HepG2 (cell line): ENCODE results near the gene PDE4D. TPM values are rescaled to one million over a fixed set of nuclear protein-coding genes. Genes with fewer than 3 reads are reported as not detected.

Experiments used
- ATAC-seq: fragments of 200-7000 bp; cut with Tn5 transposase; 3 replicates; pipeline ENCODE4 v1.9.1; 2020; ENCODE audit warnings: mild to moderate bottlenecking, moderate library complexity
- BruUV-seq: library from RNA; stranded (reverse); fragments of 400-500 nt; replicated peaks from 2 replicates; lab custom pipeline; 2021; lab: Mats Ljungman, UMichigan
- CTCF ChIA-PET: fragments of 300-600 bp; formaldehyde crosslinking; extraction: SDS; loops from one replicate; lab custom pipeline; 2021; ENCODE audit warnings: low total read pairs, inconsistent platforms, low intra/inter-chr PET ratio; lab: Yijun Ruan, JAX
- POLR2A ChIA-PET: fragments of 350-600 bp; sonication (Branson Sonifier 250); formaldehyde crosslinking; loops from one replicate; lab custom pipeline; 2020; ENCODE audit warnings: antibody characterized with exemption, inconsistent platforms; lab: Yijun Ruan, JAX
- DNase-seq: peaks from one replicate; pipeline ENCODE4 v3.0.0-alpha.2; 2015; ENCODE audit warnings: low spot score
- FAIRE-seq: peaks from 3 replicates; lab custom pipeline; 2011; peaks lifted over from hg19 to GRCh38; lab: Jason Lieb, UNC
- H2AFZ ChIP-seq: one replicate; pipeline ENCODE4 v1.6.1; 2011; ENCODE audit warnings: low read length, inconsistent platforms
- H3K27ac ChIP-seq: fragments of 300-600 bp; 3 replicates; pipeline ENCODE4 v1.8.0; 2011; ENCODE audit warnings: mixed run types, mild to moderate bottlenecking, mixed read lengths, low read length, inconsistent platforms; ENCODE audit not compliant: insufficient read depth; ENCODE audit errors: extremely low read length
- H3K27me3 ChIP-seq, 2 experiments: fragments of 200-600 bp in 1 of 2; 2 replicates in 1 of 2; 3 replicates in 1 of 2; pipeline versions ENCODE4 v1.6.0 to v1.8.0; 2011; ENCODE audit warnings: low read length in 2 of 2, mild to moderate bottlenecking in 2 of 2, moderate library complexity in 2 of 2, inconsistent platforms in 1 of 2; ENCODE audit not compliant: insufficient read depth in 2 of 2, control insufficient read depth in 1 of 2
- H3K36me3 ChIP-seq, 2 experiments: fragments of 200-600 bp in 1 of 2; replicated peaks in 1 of 2; 2 replicates in 1 of 2; 3 replicates in 1 of 2; pipeline versions ENCODE4 v1.5.1 to v1.8.0; 2011; ENCODE audit warnings: low read length in 2 of 2, inconsistent platforms in 1 of 2; ENCODE audit not compliant: insufficient read depth in 2 of 2, control insufficient read depth in 1 of 2
- H3K4me1 ChIP-seq: 2 replicates; pipeline ENCODE4 v1.5.1; 2012; ENCODE audit warnings: low read length, inconsistent platforms; ENCODE audit not compliant: insufficient read depth
- H3K4me2 ChIP-seq: 2 replicates; pipeline ENCODE4 v1.6.0; 2011; ENCODE audit warnings: low read depth, low read length, inconsistent platforms
- H3K4me3 ChIP-seq, 3 experiments: fragments of 200-600 bp in 1 of 3; sonication (generic), shearing (Covaris generic) in 1 of 3; replicated peaks in 1 of 3; 2 replicates each; pipeline ENCODE4 v1.5.1; 2011 to 2016; ENCODE audit warnings: low read length in 3 of 3, inconsistent platforms in 2 of 3, low read depth in 2 of 3, mild to moderate bottlenecking in 2 of 3, control low read depth in 1 of 3, mixed read lengths in 1 of 3; ENCODE audit not compliant: insufficient read depth in 1 of 3
- H3K79me2 ChIP-seq: one replicate; pipeline ENCODE4 v1.6.1; 2011; ENCODE audit warnings: low read length, inconsistent platforms; ENCODE audit not compliant: insufficient read depth
- H3K9ac ChIP-seq: 2 replicates; pipeline ENCODE4 v1.6.0; 2011; ENCODE audit warnings: mild to moderate bottlenecking, low read depth, low read length, inconsistent platforms; ENCODE audit not compliant: insufficient read depth
- H3K9me3 ChIP-seq: 2 replicates; pipeline ENCODE4 v1.5.1; 2012; ENCODE audit warnings: mild to moderate bottlenecking, low read length
- H4K20me1 ChIP-seq: 2 replicates; pipeline ENCODE4 v1.6.0; 2011; ENCODE audit warnings: inconsistent platforms, mild to moderate bottlenecking, low read length, moderate library complexity; ENCODE audit not compliant: insufficient read depth
- DDIT3 ChIP-seq: sonication (generic); formaldehyde crosslinking; IDR thresholded peaks from 2 replicates; pipeline ENCODE4 v1.4.0; 2020; ENCODE audit warnings: mild to moderate bottlenecking, missing genetic modification reagents
- GATA4 ChIP-seq: sonication (generic); IDR thresholded peaks from 2 replicates; pipeline ENCODE4 v1.6.1; 2016; ENCODE audit warnings: antibody characterized with exemption, low read depth, borderline replicate concordance
- JARID2 ChIP-seq: sonication (generic); formaldehyde crosslinking; IDR thresholded peaks from 2 replicates; pipeline ENCODE4 v1.8.1; 2023; ENCODE audit warnings: missing genetic modification reagents, inconsistent platforms; ENCODE audit not compliant: insufficient replicate concordance
- JUNB ChIP-seq: sonication (generic); formaldehyde crosslinking; IDR thresholded peaks from 2 replicates; pipeline ENCODE4 v1.8.0; 2022; ENCODE audit warnings: missing genetic modification reagents, mild to moderate bottlenecking, borderline replicate concordance
- MIER2 ChIP-seq: IDR thresholded peaks from 2 replicates; pipeline ENCODE4 v1.6.1; 2016; ENCODE audit warnings: missing biosample characterization, missing genetic modification reagents
- MTA1 ChIP-seq: sonication (generic); formaldehyde crosslinking; IDR thresholded peaks from 2 replicates; pipeline ENCODE4 v1.4.0; 2020; ENCODE audit warnings: missing genetic modification reagents, mild to moderate bottlenecking, borderline replicate concordance
- NFIB ChIP-seq: sonication (generic); formaldehyde crosslinking; IDR thresholded peaks from 2 replicates; pipeline ENCODE4 v1.9.0; 2021; ENCODE audit warnings: missing genetic modification reagents, mild to moderate bottlenecking, borderline replicate concordance
- SOX13 ChIP-seq, 3 experiments: fragments of 450-650 bp in 1 of 3; sonication (generic) in 1 of 3; formaldehyde crosslinking in 1 of 3; IDR thresholded peaks in 2 of 3; conservative IDR thresholded peaks in 1 of 3; 2 replicates each; pipeline versions ENCODE4 v1.5.0 to v1.6.1; 2016 to 2020; ENCODE audit warnings: antibody characterized with exemption in 1 of 3, mild to moderate bottlenecking in 1 of 3, missing compliant biosample characterization in 1 of 3, missing genetic modification reagents in 1 of 3, moderate library complexity in 1 of 3
- TBL1XR1 ChIP-seq: fragments of 150-350 bp; IDR thresholded peaks from 2 replicates; pipeline ENCODE4 v1.6.1; 2014; ENCODE audit warnings: borderline replicate concordance, low read length; ENCODE audit not compliant: partially characterized antibody
- THAP9 ChIP-seq: sonication (generic); formaldehyde crosslinking; IDR thresholded peaks from 2 replicates; pipeline ENCODE4; 2020; ENCODE audit warnings: missing genetic modification reagents, mild to moderate bottlenecking, borderline replicate concordance
- WIZ ChIP-seq: sonication (generic); formaldehyde crosslinking; IDR thresholded peaks from 2 replicates; pipeline ENCODE4 v1.5.1; 2020; ENCODE audit warnings: mild to moderate bottlenecking, missing genetic modification reagents
- ZFP36 ChIP-seq: fragments of 150-350 bp; IDR thresholded peaks from 2 replicates; pipeline ENCODE4 v1.6.1; 2018; ENCODE audit warnings: borderline replicate concordance, low read length, low read depth; ENCODE audit not compliant: partially characterized antibody
- ZNF180 ChIP-seq: sonication (generic); formaldehyde crosslinking; IDR thresholded peaks from 2 replicates; pipeline ENCODE4 v1.4.0; 2020; ENCODE audit warnings: low read depth, missing genetic modification reagents, borderline replicate concordance
- ZNF484 ChIP-seq: sonication (generic); formaldehyde crosslinking; IDR thresholded peaks from 2 replicates; pipeline ENCODE4 v1.5.1; 2020; ENCODE audit warnings: mild to moderate bottlenecking, low read depth, missing genetic modification reagents, borderline replicate concordance
- ZNF720 ChIP-seq: sonication (generic); formaldehyde crosslinking; IDR thresholded peaks from 2 replicates; pipeline ENCODE4 v1.4.0; 2020; ENCODE audit warnings: missing genetic modification reagents
- ZNF788 ChIP-seq: sonication (generic); formaldehyde crosslinking; IDR thresholded peaks from 2 replicates; pipeline ENCODE4 v1.5.0; 2020; ENCODE audit warnings: mild to moderate bottlenecking, missing genetic modification reagents, borderline replicate concordance
- ZNF816 ChIP-seq: sonication (generic); formaldehyde crosslinking; IDR thresholded peaks from 2 replicates; pipeline ENCODE4 v1.8.0; 2022; ENCODE audit warnings: missing genetic modification reagents, mild to moderate bottlenecking, borderline replicate concordance
- WGBS: methylation state at CpG from one replicate; pipeline ENCODE4 v1.1.6; 2017; ENCODE audit warnings: low lambda C conversion rate; 5-methylcytosine and 5-hydroxymethylcytosine counted together
- in situ Hi-C: cut with HindIII; loops from 2 replicates; pipeline ENCODE4 v1.10.0; 2017; ENCODE audit warnings: low pct_unique_long_range_greater_than_20kb; ENCODE audit not compliant: extremely low pct_ligation_motif_present
- intact Hi-C: fragments of 100-400 bp; cut with micrococcal nuclease; formaldehyde crosslinking; loops from one replicate; pipeline ENCODE4 v1.10.0; 2022; ENCODE audit not compliant: unreplicated experiment
- polyA plus RNA-seq, 8 experiments: library from polyadenylated mRNA; depleted of rRNA in 3 of 8; stranded (reverse) in 7 of 8; unstranded in 1 of 8; fragments of >200 nt; fragmentation: Illumina TruSeq in 4 of 8; extraction: Trizol in 4 of 8; gene quantifications; 2 replicates each; pipeline versions ENCODE4 v1.2.1 to v1.2.3, GENCODE V29; 2011 to 2016; ENCODE audit warnings: low read depth in 4 of 8, missing spikeins in 1 of 8, mixed read lengths in 1 of 8; ENCODE audit not compliant: insufficient read depth in 1 of 8
- total RNA-seq, 5 experiments: library from RNA; depleted of rRNA; stranded (reverse); fragments of >200 nt; fragmentation: Illumina TruSeq; extraction: Trizol; gene quantifications; 2 replicates each; pipeline ENCODE4 v1.2.3, GENCODE V29; 2016; ENCODE audit warnings: low read depth in 1 of 5
- TF ChIP-seq, protein P1 (sequence below): sonication (generic); formaldehyde crosslinking; IDR thresholded peaks from 2 replicates; pipeline ENCODE4 v1.5.0; 2020; ENCODE audit warnings: mild to moderate bottlenecking, missing genetic modification reagents

The PDE4D gene
- total and polyA plus RNA-seq, 2 of the 13 experiments (the other 11 are each of a cell fraction or from before 2014, with no cell fraction given), result 7.0 to 12.2 TPM

GRCh38 chr5:58927181-58927580 lies 966.3 kb downstream of the PDE4D start:
- CTCF ChIA-PET, result no interaction called here
- no peak overlapping the region for H3K27ac ChIP-seq

More at GRCh38 chr5:58927181-58927580, 966.3 kb downstream of the PDE4D start:
- Histone ChIP-seq H3K79me2 (no peaks in the 10 kb centered on the region), H4K20me1 (no peaks in the 10 kb centered on the region), H3K36me3 (no peaks in the 10 kb centered on the region), H2AFZ (no peak overlapping the region), H3K9me3 (no peaks in the 10 kb centered on the region), H3K27me3 (no peaks in the 10 kb centered on the region), H3K4me1 (no peaks in the 10 kb centered on the region), H3K9ac (no peak overlapping the region), H3K4me3 (no peak overlapping the region), H3K4me2 (no peak overlapping the region)
- FAIRE-seq (no peak), ATAC-seq (no peak), DNase-seq (no peak)
- 0% methylated on average over 2 of the region's 2 CpGs for WGBS
- in situ Hi-C loops (no loop called here), intact Hi-C loops (no loop called here)
- no peak for TF ChIP-seq MIER2
- no peak for TF ChIP-seq JARID2 (CRISPR knock-in tag)
- TF ChIP-seq ZNF788 (CRISPR knock-in tag), result no peak
- TF ChIP-seq NFIB (CRISPR knock-in tag), result no peak
- TF ChIP-seq MTA1 (CRISPR knock-in tag), result no peak
- no peak for TF ChIP-seq THAP9 (CRISPR knock-in tag)
- no peak for TF ChIP-seq ZNF484
- TF ChIP-seq TBL1XR1, result no peak
- TF ChIP-seq ZNF816 (CRISPR knock-in tag), result no peak
- no peak for TF ChIP-seq ZNF180
- TF ChIP-seq DDIT3 (CRISPR knock-in tag), result no peak
- no peak for TF ChIP-seq ZNF720 (CRISPR knock-in tag)
- no peak for TF ChIP-seq JUNB (CRISPR knock-in tag)
- TF ChIP-seq, protein P1, sequence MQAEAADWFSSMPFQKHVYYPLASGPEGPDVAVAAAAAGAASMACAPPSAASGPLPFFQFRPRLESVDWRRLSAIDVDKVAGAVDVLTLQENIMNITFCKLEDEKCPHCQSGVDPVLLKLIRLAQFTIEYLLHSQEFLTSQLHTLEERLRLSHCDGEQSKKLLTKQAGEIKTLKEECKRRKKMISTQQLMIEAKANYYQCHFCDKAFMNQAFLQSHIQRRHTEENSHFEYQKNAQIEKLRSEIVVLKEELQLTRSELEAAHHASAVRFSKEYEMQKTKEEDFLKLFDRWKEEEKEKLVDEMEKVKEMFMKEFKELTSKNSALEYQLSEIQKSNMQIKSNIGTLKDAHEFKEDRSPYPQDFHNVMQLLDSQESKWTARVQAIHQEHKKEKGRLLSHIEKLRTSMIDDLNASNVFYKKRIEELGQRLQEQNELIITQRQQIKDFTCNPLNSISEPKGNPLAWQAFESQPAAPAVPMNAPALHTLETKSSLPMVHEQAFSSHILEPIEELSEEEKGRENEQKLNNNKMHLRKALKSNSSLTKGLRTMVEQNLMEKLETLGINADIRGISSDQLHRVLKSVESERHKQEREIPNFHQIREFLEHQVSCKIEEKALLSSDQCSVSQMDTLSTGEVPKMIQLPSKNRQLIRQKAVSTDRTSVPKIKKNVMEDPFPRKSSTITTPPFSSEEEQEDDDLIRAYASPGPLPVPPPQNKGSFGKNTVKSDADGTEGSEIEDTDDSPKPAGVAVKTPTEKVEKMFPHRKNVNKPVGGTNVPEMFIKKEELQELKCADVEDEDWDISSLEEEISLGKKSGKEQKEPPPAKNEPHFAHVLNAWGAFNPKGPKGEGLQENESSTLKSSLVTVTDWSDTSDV (CRISPR knock-in tag), result no peak
- TF ChIP-seq ZFP36, result no peak
- no peak for TF ChIP-seq GATA4
- TF ChIP-seq WIZ (CRISPR knock-in tag), result no peak
- no peak for TF ChIP-seq SOX13 (IDR thresholded peaks at IDR 0.05)
- no peak for TF ChIP-seq SOX13 (CRISPR knock-in tag; conservative IDR thresholded peaks at IDR 0.05 in 1 of 2, IDR thresholded peaks at IDR 0.05 in 1 of 2)
- POLR2A ChIA-PET, result no interaction called here
- no TSS peak for BruUV-seq
